A673 (cell line): Measurements from ENCODE around the gene TSC2. TPM values are rescaled to one million over a fixed set of nuclear protein-coding genes. Genes with fewer than 3 reads are reported as not detected.

Source experiments
- BruUV-seq: library from RNA; stranded (reverse); fragments of 400-500 nt; replicated peaks from 2 replicates; lab custom pipeline; 2021; lab: Mats Ljungman, UMichigan
- CTCF ChIA-PET: fragments of 300-600 bp; sonication (Branson Sonifier 250); formaldehyde crosslinking; loops from one replicate; lab custom pipeline; 2022; ENCODE audit warnings: antibody characterized with exemption; lab: Charles Lee
- POLR2A ChIA-PET: fragments of 300-600 bp; sonication (Branson Sonifier 250); formaldehyde crosslinking; loops from one replicate; lab custom pipeline; 2022; ENCODE audit warnings: antibody characterized with exemption; ENCODE audit not compliant: low non-redundant PET; lab: Charles Lee
- DNase-seq: peaks from one replicate; pipeline ENCODE4 v3.0.0-alpha.2; 2015; ENCODE audit warnings: low spot score
- H3K27ac ChIP-seq: fragments of 200-600 bp; sonication (generic); 2 replicates; pipeline ENCODE4 v1.5.1; 2016; ENCODE audit warnings: mixed run types, low read depth, mild to moderate bottlenecking, mixed read lengths, antibody characterized with exemption, low read length; ENCODE audit not compliant: poor library complexity, severe bottlenecking
- H3K27me3 ChIP-seq: fragments of 200-600 bp; sonication (generic); replicated peaks from 2 replicates; pipeline ENCODE4 v1.6.1; 2017; ENCODE audit warnings: mixed run types, low read depth, mild to moderate bottlenecking, mixed read lengths, antibody characterized with exemption, low read length; ENCODE audit not compliant: insufficient read depth, poor library complexity
- H3K36me3 ChIP-seq: fragments of 200-600 bp; sonication (generic); 2 replicates; pipeline ENCODE4 v1.6.1; 2016; ENCODE audit warnings: mixed run types, mild to moderate bottlenecking, mixed read lengths, antibody characterized with exemption, low read length; ENCODE audit not compliant: insufficient read depth, poor library complexity, severe bottlenecking
- H3K4me1 ChIP-seq: fragments of 200-600 bp; sonication (generic); 2 replicates; pipeline ENCODE4 v1.6.1; 2017; ENCODE audit warnings: mixed run types, mild to moderate bottlenecking, mixed read lengths, antibody characterized with exemption, low read length; ENCODE audit not compliant: insufficient read depth, poor library complexity, severe bottlenecking
- H3K4me3 ChIP-seq: fragments of 200-600 bp; sonication (generic); 2 replicates; pipeline ENCODE4 v1.5.1; 2016; ENCODE audit warnings: low read depth, mixed run types, mild to moderate bottlenecking, mixed read lengths, low read length; ENCODE audit not compliant: poor library complexity, severe bottlenecking
- H3K9me3 ChIP-seq: fragments of 200-600 bp; sonication (generic); 2 replicates; pipeline ENCODE4 v1.6.1; 2016; ENCODE audit warnings: mixed run types, low read depth, mild to moderate bottlenecking, mixed read lengths, antibody characterized with exemption, low read length; ENCODE audit not compliant: poor library complexity, severe bottlenecking
- CTCF ChIP-seq: fragments of 300-800, 200-600 bp; sonication (generic); conservative IDR thresholded peaks from 2 replicates; pipeline ENCODE4 v1.5.1; 2017; ENCODE audit warnings: low read depth, mild to moderate bottlenecking, antibody characterized with exemption, low read length, moderate library complexity, mixed read lengths
- EZH2 ChIP-seq: fragments of 200-600 bp; sonication (generic); IDR thresholded peaks from 2 replicates; pipeline ENCODE4 v1.6.1; 2017; ENCODE audit warnings: borderline replicate concordance, low read depth, mild to moderate bottlenecking, mixed read lengths, antibody characterized with exemption, low read length; ENCODE audit not compliant: poor library complexity, severe bottlenecking
- intact Hi-C: fragments of 100-400 bp; cut with micrococcal nuclease; formaldehyde crosslinking; loops from one replicate; pipeline ENCODE4 v1.10.0; 2022; ENCODE audit not compliant: unreplicated experiment
- total RNA-seq: library from RNA; stranded (reverse); gene quantifications from 2 replicates; pipeline ENCODE4 v1.2.3, GENCODE V29; 2021

TSC2 gene
- total RNA-seq, 1 experiment from 2014 or later = 125 TPM

GRCh38 chr16:2037115-2037514 is 10.7 kb upstream of the TSC2 start:
- ChIA-PET POLR2A (no interaction called here), CTCF (no interaction called here)
- no TSS peak for BruUV-seq
- Histone ChIP-seq H3K9me3 (no peaks in the 10 kb centered on the region), H3K27me3 (no peaks in the 10 kb centered on the region), H3K4me1 (peaks cover 43% of the 10 kb centered on the region), H3K36me3 (peaks cover 4% of the 10 kb centered on the region), H3K27ac (peak overlapping the region; percentile 23), H3K4me3 (no peak overlapping the region)
- DNase-seq = no peak
- TF ChIP-seq CTCF (no peak), EZH2 (no peak)
- intact Hi-C loops = no loop called here

- POLR2A ChIA-PET = no interaction called here
- TF ChIP-seq CTCF = no peak
- TF ChIP-seq EZH2 = no peak
- CTCF ChIA-PET = no interaction called here
- BruUV-seq = no TSS peak
- Histone ChIP-seq H3K36me3 (peaks cover 4% of the 10 kb centered on the region), H3K4me3 (no peak overlapping the region), H3K9me3 (no peaks in the 10 kb centered on the region), H3K27me3 (no peaks in the 10 kb centered on the region), H3K27ac (peak overlapping the region; percentile 80), H3K4me1 (peaks cover 43% of the 10 kb centered on the region)
- peak; percentile 44 for DNase-seq
- intact Hi-C loops = no loop called here
Measured at GRCh38 chr16:2037647-2038381, 10.0 kb upstream of the TSC2 start.

GRCh38 chr16:2038382-2039231 is 9.2 kb upstream of the TSC2 start:
- no peaks in the 10 kb centered on the region for H3K27me3 ChIP-seq
- no TSS peak for BruUV-seq

More at GRCh38 chr16:2038382-2039231, 9.2 kb upstream of the TSC2 start:
- TF ChIP-seq EZH2 = no peak
- no peak for TF ChIP-seq CTCF
- peak overlapping the region; percentile 80 for H3K27ac ChIP-seq
- DNase-seq = no peak
- peaks cover 4% of the 10 kb centered on the region for H3K36me3 ChIP-seq
- H3K4me1 ChIP-seq = peaks cover 38% of the 10 kb centered on the region
- no peaks in the 10 kb centered on the region for H3K9me3 ChIP-seq
- no peak overlapping the region for H3K4me3 ChIP-seq
- ChIA-PET POLR2A (no interaction called here), CTCF (no interaction called here)
- intact Hi-C loops = no loop called here
